GM23248 (cell line): Measurements from ENCODE around the gene CGNL1.

Experiments used
- EZH2 ChIP-seq: fragments of 200-600 bp; sonication (generic); IDR thresholded peaks from 2 replicates; pipeline ENCODE4 v1.6.1; 2018; ENCODE audit warnings: antibody characterized with exemption, mild to moderate bottlenecking; ENCODE audit not compliant: insufficient read depth, poor library complexity, severe bottlenecking
- EZH2phosphoT487 ChIP-seq: fragments of 200-600 bp; sonication (generic); IDR thresholded peaks from 2 replicates; pipeline ENCODE4 v1.6.1; 2018; ENCODE audit warnings: antibody characterized with exemption, moderate library complexity, mild to moderate bottlenecking, low read depth; ENCODE audit not compliant: insufficient read depth

GRCh38 chr15:57557267-57557666 lies 181.0 kb downstream of the CGNL1 start:
- TF ChIP-seq EZH2 (no peak), EZH2phosphoT487 (no peak)
